Measurements from ENCODE around the gene PRKACA. TPM values are rescaled to one million over a fixed set of nuclear protein-coding genes. Genes with fewer than 3 reads are reported as not detected.

Gene PRKACA
- total and polyA plus RNA-seq, 2 donors (not counting 3 experiments of a cell fraction or from before 2014, with no cell fraction given) = 44.2 to 97.5 TPM

- no peak overlapping the region for H3K27ac ChIP-seq (ENCODE audit: insufficient read depth, low read depth, low read length)
- H3K4me1 ChIP-seq (ENCODE audit: control insufficient read depth, extremely low read depth, insufficient read depth, low read length) = no peaks in the 10 kb centered on the region
- no peak overlapping the region for H3K4me2 ChIP-seq (ENCODE audit: insufficient read depth, low read length)
- CTCF ChIA-PET = no interaction called here
- H3K79me2 ChIP-seq (ENCODE audit: control insufficient read depth, insufficient read depth, low read length) = no peaks in the 10 kb centered on the region
- TF ChIP-seq MAX (IDR thresholded peaks at IDR 0.05; ENCODE audit: insufficient read depth, insufficient read length) = no peak
- TF ChIP-seq EZH2 (IDR thresholded peaks at IDR 0.05; ENCODE audit: borderline replicate concordance, low read depth, low read length, severe bottlenecking) = no peak
- TF ChIP-seq FOS (IDR thresholded peaks at IDR 0.05; ENCODE audit: borderline replicate concordance, insufficient read depth, low read length) = no peak
- no peak for TF ChIP-seq CTCF (IDR thresholded peaks at IDR 0.05; ENCODE audit: extremely low read depth in 1 of 2, insufficient read depth in 1 of 2, low read depth in 1 of 2, low read length in 2 of 2)
- TF ChIP-seq GATA2 (IDR thresholded peaks at IDR 0.05; ENCODE audit: insufficient read depth, insufficient read length, low read depth, low read length) = no peak
- no peak for TF ChIP-seq MYC (IDR thresholded peaks at IDR 0.05; ENCODE audit: low read depth, low read length)
- no peak for TF ChIP-seq JUN (IDR thresholded peaks at IDR 0.05; ENCODE audit: borderline replicate concordance, insufficient read depth, insufficient read length, low read depth)
- TF ChIP-seq POLR2AphosphoS5 (IDR thresholded peaks at IDR 0.05; ENCODE audit: insufficient read depth, low read depth, low read length) = no peak
- no peak for TF ChIP-seq POLR2A (IDR thresholded peaks at IDR 0.05; ENCODE audit: low read depth, low read length)
- no peaks in the 10 kb centered on the region for H3K9me1 ChIP-seq (replicated peaks; ENCODE audit: control insufficient read depth, extremely low read depth, insufficient read depth, low read length)
- peaks cover 7 to 8% of the 10 kb centered on the region in 2 experiments for H3K27me3 ChIP-seq (ENCODE audit: control insufficient read depth in 2 of 2, insufficient read depth in 2 of 2, low read length in 2 of 2)
- no peak overlapping the region for H3K9ac ChIP-seq (replicated peaks; ENCODE audit: extremely low read depth, insufficient read depth, low read length)
- intact Hi-C loops (cut with micrococcal nuclease) = no loop called here
- H3K4me3 ChIP-seq (replicated peaks in 1 of 3; ENCODE audit: insufficient read depth in 1 of 3, low read depth in 1 of 3, low read length in 3 of 3) = no peak overlapping the region
- FAIRE-seq (no peak), DNase-seq (ENCODE audit: low read depth, low spot score) (no peak)
- H2AFZ ChIP-seq (ENCODE audit: low read depth, low read length) = no peak overlapping the region
- H3K36me3 ChIP-seq (ENCODE audit: control insufficient read depth in 2 of 2, extremely low read depth in 1 of 2, insufficient read depth in 2 of 2, low read length in 2 of 2) = no peaks in the 10 kb centered on the region
- H3K9me3 ChIP-seq (replicated peaks; ENCODE audit: control insufficient read depth, insufficient read depth, low read length) = no peaks in the 10 kb centered on the region
- dilution Hi-C loops (cut with MboI; ENCODE audit: extremely low pct_ligation_motif_present, low sequenced_read_pairs) = no loop called here
- POLR2A ChIA-PET = no interaction called here
- H4K20me1 ChIP-seq (replicated peaks; ENCODE audit: control insufficient read depth, extremely low read depth, insufficient read depth, low read length) = no peaks in the 10 kb centered on the region
- no TSS peak for BruUV-seq (replicated peaks)
Measured at GRCh38 chr19:14062558-14062855, 55.1 kb downstream of the PRKACA start.

Data from endothelial cell of umbilical vein (primary cell).